ENCODE measurements around the gene EFNA5. TPM values are rescaled to one million over a fixed set of nuclear protein-coding genes. Genes with fewer than 3 reads are reported as not detected.

The EFNA5 gene
- polyA plus RNA-seq, 5 donors, result 17.4 to 26.5 (median 19.1) TPM

DNA sequence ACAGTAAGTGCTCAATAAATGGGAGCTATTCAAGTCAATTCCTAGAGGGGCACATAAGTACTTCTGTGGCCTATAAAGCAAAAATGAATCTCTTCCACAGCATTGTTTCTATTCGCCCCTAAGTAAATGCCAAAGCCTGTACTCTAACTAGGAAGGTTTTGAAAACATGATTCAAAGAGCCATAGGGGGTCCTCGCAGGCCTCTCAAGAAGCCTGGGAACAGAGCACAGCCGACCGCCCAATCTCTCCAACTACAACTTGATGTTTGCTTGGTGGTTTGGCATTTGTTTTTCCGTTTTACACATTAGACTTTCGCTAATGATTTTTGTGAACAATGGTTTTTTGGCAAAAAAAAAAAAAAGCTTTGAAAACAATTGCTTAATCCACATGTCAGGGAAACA lies 19.4 kb downstream of the EFNA5 start:
- DNase-seq, result no peak

DNA sequence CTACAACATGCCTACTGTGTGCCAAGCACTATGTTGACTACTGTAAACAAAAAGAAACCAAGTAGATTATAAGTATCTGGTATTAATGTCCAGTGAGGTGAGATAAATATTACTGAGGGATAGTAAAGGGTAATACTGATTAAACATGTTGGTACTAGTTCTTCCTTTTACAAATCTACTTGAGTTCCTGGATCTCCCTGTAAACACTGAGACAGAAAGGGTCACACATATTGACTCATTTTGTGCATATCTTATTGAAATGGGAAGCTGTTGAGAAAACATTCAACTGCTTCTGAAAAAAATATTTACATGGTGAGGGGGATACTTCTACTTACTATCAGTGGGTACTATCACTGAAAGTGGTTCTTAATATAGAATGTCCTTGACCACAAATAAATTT lies 24.3 kb downstream of the EFNA5 start:
- DNase-seq, result no peak

DNA sequence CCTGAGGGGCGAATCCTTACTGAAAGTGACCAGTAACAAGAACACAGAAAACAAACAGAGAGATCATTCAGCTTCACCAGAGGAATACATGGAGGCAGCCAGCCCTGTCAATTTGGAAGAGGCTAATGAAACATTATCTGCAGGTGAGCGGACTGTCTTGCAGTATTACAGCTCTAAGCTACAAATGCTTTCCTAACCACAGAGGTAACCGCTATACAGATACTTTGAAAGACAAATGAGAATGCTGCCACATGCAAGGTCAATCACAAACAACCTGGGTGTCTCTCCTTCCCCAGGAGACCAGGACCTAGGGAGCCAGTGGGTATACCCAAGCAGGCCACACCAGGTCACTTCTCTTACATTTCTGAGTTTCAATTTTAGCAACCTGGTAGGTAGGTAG lies 30.2 kb downstream of the EFNA5 start:
- no peak for DNase-seq

DNA sequence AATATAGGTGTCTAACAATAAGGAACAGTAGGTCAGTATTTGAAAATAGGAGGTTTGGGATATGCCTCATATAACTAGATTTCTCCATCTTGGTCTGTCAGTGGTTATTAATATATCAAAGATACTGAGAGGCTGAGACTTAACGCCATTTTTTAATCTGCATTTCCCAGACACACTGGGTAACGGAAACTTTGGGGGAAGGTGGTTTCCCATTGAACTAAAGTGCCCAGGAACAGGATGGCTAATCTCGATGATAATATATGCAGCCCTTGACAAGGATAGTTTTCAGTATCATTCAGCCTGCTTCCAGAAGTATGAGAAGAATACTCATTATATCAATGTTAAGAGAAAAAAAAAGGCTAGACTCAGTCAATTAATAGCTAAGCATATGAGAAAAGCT lies 30.7 kb downstream of the EFNA5 start:
- DNase-seq, result no peak

DNA sequence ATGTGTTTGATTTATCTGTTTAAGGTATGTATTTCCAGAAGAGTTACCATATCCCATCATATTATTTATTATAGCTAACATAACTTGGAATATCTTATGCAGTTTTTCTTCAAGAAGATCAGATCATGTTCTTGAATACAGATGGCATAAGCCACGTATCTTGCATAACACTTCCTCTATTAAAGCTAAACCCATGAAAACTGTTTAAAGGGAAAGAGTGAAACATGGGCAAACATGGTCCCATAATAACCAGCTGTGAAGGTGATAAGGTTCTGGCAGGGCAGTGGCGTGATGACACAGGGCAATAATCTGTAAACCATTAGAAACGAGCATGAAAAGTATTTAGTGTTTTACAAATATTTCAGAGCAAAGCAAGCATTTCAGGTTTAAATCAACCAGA lies 34.2 kb downstream of the EFNA5 start:
- no peak for DNase-seq

DNA sequence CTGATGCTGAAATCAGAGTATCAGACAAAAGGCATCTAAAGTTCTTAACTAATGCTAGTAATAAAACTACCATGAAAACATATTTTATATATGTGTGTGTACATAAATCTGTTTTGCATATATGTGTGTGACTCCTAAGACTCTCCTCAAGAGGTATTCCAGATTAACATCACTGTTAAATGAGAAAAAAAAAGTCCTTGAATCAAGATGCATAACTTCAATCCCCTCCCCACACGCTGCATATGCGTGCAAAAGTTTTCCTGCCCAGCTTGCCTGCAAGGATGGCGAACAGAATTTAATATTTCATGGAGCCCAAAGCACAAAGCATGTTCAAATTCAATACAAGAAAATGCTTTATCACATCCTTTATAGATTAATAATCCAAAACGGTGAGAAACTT lies 34.7 kb downstream of the EFNA5 start:
- no peak for DNase-seq

DNA sequence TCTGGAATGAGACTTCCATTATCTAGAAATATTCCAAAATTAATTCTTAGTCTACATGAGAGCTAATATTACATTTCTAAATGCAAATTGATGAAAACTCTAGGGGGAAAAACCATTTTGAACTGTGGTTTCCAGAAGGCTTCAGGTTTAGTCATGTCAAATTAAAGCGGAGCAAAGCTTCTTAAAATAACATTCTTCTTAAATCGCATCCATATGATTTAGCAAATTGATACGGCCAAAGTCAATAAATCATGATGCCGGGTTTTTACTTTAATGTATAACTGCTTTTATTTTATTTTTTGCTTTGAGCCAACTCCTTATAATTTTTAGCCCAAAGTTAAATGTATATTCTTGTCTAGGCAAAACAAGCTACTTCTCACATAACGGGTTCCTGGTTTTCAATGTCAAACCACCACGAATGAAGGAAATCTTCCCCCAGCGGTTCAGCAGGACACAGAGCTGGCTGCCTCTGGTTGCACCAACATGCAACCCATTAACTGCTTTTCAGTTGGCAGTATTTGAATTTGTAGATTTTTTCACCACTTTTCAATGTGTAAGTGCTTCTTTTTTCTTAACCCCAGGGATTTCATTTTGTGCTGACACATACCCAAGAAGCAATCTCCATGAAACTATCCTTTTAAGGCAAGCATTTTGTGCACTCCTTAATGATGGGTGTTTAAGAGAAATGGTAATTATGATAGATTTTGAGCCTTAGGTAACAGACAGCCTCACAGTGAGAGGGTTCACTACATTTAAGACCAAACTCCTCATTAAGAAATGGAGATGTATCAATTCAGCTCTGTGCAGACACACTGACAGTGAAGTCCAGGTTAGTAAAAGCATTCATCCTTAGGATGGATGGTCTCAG lies 35.5 kb downstream of the EFNA5 start:
- no peak for DNase-seq

DNA sequence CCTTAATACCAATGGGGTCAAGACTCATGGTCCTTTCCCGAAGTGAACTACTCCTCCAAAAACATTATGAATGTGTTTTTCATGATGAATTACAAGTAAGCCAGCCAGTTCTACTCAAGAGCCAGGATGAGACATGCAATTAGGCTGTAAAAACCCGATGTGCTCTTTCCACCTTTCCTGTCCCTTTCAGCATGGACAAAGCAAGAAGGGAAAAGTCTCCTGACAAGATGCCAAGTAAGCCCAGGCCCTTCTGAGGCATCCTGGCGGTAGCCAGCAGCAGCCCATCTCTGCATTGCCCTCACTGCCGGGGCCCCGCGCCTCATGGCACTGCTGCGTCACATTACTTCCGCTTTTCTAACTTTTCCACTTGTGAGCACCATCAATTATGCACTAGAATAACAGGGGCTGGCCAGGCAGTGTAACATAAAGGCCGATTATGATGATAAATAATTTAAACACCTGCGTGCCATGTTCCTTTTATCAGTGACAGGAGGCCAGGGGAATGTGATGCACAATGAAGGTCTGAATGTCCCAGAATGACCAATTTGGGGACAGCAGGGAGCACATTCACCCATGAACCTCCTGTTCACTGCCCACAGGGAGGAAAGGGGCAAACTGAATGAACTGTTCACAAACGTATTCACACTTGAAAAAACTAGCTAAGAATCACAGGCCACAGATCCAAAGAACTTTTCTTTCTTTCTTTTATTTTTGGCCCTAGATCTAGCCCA lies 37.4 kb downstream of the EFNA5 start:
- no peak for DNase-seq

DNA sequence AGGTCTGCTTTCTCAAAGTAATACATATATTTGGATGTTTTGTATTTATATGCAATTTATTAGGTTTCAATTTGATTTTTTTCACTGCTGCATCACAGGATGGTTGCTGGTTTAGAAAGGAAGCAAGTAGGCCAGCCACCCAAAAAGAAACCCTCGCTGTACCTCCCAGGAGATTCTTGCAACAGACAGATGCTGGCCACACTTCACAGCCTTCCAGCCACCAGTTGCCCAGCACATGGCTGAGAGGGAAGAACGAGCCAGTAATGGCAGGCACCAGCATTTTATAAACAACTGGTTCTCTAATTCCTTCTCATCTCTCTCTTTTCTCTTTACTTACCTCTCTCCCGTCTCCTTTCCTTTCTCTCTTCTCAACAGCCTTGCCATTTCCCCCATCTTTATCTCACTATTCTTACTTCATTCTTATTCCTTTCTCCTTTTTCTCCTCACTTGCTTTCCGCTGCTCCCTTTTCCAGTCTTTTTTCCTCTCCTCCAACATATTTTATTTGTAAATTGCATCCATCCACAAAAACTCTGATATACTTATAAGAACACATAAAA lies 38.9 kb downstream of the EFNA5 start:
- DNase-seq, result no peak

DNA sequence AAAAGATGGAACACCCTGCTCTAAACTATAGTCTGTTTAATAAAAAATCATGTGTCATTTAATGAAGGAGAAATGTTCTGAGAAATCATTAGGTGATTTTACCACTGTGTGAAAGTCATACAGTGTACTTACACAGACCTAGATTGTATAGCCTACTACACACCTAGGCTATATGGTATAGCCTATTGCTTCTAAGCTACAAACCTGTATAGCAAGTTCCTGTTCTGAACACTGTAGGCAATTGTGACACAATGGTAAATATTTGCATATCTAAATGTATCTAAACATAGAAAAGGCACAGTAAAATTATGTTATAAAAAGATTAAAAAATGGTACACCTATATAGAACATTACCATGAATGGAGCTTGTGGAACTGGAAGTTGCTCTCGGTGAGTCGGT lies 40.6 kb downstream of the EFNA5 start:
- DNase-seq, result no peak

DNA sequence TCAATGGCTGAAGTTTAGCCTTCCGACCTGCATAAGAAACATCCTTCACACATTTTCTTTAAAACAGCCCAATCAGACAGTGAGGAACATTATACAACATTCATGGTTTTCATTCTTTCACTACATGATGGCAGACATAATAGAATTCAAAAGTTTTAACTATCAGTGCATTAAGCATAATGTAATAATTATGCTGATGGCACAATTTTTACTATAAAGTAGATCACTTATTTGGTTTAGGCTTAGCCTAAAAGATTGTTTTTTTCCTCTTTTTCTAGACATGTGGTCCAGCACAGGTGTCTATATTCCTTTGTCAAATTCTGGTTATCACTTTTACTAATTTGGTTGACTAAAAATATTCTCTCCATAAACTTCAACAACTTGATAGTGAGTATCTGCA lies 46.5 kb downstream of the EFNA5 start:
- no peak for DNase-seq

DNA sequence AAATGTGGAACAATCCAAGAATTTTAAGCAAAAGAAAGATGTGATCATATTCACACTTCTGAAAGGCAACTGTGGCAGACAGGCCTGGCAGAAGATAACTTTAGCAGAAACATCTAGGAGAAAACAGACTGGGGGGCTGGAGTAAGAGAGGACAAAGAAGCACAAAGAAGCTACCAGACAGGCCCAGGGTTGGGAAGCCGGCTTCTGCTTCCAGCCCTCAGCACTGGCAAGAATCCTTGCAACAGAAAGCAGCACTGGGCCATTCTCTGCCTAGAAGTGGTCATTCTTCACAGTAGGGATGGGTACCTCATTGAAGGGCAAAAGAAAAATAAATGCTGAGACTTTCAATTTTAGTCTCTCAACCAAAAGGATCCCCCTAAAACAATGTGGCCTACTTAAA lies 49.6 kb downstream of the EFNA5 start:
- no peak for DNase-seq

DNA sequence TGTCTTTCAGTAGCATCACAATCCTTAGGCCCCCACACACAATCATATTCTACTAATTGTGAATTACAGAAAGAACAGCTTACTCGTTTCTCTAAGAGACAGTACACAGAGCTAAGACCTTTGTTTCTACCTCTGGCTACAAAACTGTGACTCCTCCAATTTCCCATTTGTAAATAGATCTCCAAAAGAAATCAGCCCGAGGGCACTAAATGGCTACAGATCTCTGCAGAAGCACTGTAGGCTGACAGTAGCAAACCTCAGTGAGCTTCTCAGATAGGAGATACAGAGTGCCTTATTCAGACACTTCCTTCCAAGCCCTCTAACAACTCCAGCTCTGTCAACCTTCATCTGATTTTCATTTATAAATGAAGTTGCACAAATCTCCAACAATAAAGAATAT lies 51.0 kb downstream of the EFNA5 start:
- no peak for DNase-seq

DNA sequence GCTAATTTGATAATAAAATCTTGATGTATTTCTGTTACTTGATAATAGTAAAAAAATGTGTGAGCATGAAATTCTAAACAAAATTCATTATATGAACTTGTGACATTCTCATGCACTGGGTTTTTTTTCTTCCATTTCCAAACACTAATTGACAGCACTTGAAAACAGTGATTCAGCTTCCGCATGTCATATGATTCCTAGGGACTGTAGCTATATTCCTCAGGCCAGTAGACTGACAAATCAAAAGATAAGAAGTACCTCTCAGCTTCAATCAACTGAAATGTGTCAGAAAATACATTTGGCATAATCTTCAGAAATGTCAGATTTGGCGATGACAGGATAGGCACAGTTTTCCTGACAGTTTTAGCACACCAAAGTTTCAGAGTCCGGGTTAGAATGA lies 52.5 kb downstream of the EFNA5 start:
- no peak for DNase-seq

DNA sequence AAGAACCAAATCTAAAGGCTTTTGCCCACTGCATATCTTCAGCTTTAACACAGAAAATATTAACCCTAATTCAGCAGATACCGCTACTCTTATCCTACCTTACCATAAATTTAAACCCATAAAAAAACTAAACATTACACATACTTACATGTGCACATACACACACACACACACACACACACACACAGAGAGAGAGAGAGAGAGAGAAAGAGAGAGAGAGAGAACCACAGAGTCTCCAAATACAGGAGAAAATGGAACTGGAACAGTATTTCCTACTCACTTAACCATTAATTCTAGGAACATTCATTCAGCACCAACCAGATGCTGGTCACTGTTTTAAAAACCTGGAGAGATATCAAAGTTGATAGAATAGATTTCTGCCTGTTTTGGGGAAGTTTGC lies 53.7 kb downstream of the EFNA5 start:
- DNase-seq, result no peak

DNA sequence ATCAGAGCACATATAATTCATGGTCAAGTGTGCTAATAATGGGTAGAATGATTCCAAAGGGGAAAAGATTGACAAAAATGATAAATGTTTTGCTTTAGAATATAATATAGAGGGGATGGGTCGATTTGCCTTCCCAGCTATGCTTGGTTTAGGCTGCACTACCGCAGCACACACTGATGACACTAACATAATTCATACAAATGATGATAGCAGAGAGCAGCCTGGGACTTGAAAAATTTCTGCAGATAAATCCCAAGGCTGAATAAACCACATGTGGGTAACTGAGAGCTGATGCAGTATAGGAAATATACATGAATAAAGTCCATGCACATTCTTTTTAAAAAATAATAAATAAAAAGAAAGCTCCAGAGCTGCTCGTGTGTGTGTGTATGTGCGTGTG lies 54.5 kb downstream of the EFNA5 start:
- DNase-seq, result no peak

DNA sequence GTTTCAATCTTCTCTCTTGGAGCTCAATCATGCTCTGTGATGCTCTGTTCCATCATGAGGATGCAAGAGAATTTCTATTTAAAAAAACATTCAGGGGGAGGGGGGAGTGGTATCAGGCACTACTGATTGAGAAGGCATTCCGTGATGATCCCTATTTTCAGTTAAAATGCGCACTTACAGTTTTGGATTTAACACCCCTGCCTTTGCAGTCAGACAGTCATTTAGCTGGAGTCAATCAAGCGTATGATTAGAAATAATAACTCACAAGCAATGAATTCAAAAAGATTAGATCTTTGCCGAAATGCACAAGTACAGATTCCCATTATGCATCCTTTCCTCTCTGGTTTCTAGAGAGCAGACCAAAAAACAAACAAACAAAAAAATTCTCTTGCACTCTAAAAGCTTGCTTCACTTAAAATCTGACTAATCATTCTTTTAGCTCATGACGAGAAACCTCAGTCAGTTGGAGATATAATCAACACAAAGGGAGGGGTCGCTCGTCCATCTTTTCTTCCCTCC lies 55.4 kb downstream of the EFNA5 start:
- DNase-seq, result no peak

DNA sequence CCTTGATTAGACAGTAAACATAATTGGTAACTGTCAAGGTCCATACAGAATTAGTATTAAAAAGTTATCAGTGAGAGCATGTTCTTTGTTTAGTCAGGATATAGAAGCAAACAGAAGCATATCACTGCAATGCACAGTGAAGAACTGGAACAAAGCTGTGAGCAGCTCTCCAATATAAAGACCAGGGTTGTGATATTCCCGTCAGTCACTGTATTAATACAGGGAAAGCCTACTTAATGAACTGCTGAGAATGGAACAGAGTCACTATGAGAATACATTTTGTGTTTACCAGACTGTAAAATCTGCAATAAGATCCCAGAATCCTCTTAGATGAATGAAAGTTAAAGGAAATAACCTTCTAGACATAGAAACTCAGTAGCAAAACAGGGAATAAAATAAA lies 58.2 kb downstream of the EFNA5 start:
- no peak for DNase-seq

DNA sequence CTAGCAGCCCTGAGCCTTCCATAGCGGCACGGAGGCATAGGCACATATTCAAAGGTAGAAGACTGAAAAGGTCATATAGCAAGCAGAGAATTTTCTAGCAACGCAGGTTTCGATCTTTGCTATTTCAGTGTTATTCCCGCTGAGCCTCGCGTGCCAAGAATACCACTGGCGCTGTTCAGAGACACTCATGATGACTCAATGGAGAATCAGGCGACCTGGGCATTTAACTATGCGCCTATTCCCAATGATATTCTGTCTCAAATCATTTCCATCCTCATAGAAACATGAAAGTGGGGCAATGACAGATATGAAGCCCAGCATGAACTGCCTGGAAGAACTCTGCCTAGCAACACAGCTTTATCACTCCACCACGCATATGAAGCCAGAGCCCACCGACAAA lies 59.9 kb downstream of the EFNA5 start:
- DNase-seq, result no peak

DNA sequence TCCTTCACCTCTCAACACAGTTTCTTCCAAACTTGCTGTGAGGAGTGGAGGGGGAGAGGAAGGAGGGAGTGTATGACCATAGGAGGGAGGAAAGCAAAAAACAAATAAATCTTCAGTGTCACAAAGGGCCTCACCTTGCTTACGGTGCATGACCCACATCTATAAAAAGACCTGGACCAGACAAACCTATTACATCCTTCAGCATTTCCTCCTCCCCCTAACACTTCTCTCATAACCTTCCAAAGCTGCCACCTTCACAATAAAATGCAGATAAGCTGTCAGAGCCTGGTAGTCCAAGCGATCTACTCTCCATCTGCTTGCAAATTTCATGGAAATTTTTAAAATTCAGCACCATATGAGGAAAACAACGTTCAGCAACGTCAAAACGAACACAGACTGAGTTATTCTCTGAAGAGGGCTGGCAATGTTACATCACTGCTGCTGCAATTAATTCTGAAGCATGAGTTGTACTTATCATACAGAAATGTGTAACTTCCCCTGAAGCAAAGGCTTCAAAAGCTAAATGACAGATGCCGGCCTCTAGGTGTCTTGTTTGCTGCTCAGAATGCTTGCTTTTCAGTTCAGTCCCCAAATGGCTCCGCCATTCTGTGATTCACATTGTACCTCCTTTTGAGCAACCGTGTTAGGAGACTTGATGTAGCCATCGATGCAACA lies 62.9 kb downstream of the EFNA5 start:
- DNase-seq, result no peak

DNA sequence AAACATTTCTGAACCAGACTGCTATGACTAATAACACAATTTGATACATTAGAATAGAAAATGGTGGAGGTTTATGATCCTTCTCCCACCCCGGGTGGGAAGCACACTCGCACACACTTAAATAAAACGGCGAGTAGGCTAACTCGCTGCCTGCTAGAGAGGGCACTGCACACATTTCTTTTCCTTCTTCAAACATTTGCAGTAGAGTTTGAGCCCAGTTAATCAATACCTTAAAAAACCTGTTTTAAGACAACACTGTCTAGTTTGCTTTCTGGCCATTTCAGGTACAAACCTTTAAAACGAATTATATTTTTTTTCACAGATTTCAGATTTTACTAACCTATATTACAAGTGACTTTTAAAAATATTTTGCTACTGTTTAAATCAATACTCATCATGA lies 63.5 kb downstream of the EFNA5 start:
- no peak for DNase-seq

DNA sequence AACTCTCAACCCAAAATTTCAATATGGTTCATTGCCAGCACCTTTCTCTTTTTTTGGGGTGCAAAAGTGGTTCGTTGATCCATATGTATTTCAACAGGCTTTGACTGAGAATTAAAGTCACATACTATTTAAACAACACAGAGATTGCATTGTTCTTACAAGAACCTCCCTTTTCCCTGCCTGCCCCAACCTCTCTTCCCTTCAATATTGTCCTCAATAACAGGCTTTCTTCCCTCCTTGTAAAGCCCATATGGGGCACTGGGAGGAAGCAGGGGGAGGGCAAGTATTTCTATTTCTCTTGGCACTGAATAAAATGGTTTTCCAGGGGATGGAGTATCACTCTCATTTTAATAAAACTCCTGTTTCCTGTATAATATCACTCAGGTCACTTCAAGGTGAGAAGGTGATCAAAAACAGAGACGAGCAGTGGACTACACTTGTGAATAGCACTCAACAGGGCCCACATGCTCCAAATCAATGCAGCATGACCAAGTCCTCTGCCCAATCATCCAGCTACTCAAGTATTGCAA lies 65.1 kb downstream of the EFNA5 start:
- no peak for DNase-seq

All from right lung (tissue), 5 donors.